Tongue (tissue), 2 donors: ENCODE data around the gene BHLHE40. TPM values are rescaled to one million over a fixed set of nuclear protein-coding genes. Genes with fewer than 3 reads are reported as not detected.
A peak's percentile ranks its signal among the peaks of the same experiment; 100 is the strongest.
"Not testable (repeated sequence)": the region's sequence is repeated elsewhere in the genome, so short reads cannot be mapped to it uniquely, and the experiment has no call there.

Source experiments
- DNase-seq: peaks from one replicate; pipeline ENCODE4 v3.0.0-alpha.2; 2015
- total RNA-seq: library from RNA; depleted of rRNA; stranded (reverse); fragments of >200 nt; gene quantifications from one replicate; pipeline ENCODE4 v1.2.3, GENCODE V29; 2014

Gene BHLHE40
- total RNA-seq, 1 donor from 2014 or later, result 77.1 TPM

- DNase-seq, result no peak
These were observed 15.3 kb upstream of the BHLHE40 start for GRCh38 chr3:4963669-4964570.

GRCh38 chr3:4966006-4966405, 13.2 kb upstream of the BHLHE40 start:
- DNase-seq, result not testable (repeated sequence)

- not testable (repeated sequence) for DNase-seq
These were observed 11.6 kb upstream of the BHLHE40 start for GRCh38 chr3:4967683-4968082.

- DNase-seq, result not testable (repeated sequence)
These were observed 7.8 kb upstream of the BHLHE40 start for GRCh38 chr3:4971437-4971836.

- no peak for DNase-seq
These were observed 7.4 kb upstream of the BHLHE40 start for GRCh38 chr3:4971838-4972237.

- DNase-seq, result no peak
These were observed 6.3 kb upstream of the BHLHE40 start for GRCh38 chr3:4972652-4973643.

- DNase-seq, result no peak
These were observed 5.1 kb upstream of the BHLHE40 start for GRCh38 chr3:4974154-4974553.

GRCh38 chr3:4976109-4976508, 3.1 kb upstream of the BHLHE40 start:
- DNase-seq, result peak; percentile 52

GRCh38 chr3:4977001-4977852, 2.0 kb upstream of the BHLHE40 start:
- peak; percentile 86 for DNase-seq

GRCh38 chr3:4977853-4978203, 1.4 kb upstream of the BHLHE40 start:
- no peak for DNase-seq

GRCh38 chr3:4978204-4978965, 852 bp upstream of the BHLHE40 start:
- DNase-seq, result peak; percentile 92

GRCh38 chr3:4978966-4979427, 240 bp upstream of the BHLHE40 start:
- DNase-seq, result peak; percentile 94

GRCh38 chr3:4980229-4981203, 1.3 kb downstream of the BHLHE40 start:
- peak; percentile 94 for DNase-seq

GRCh38 chr3:4981294-4981664, 2.0 kb downstream of the BHLHE40 start:
- DNase-seq, result no peak

GRCh38 chr3:4981665-4982494, 2.6 kb downstream of the BHLHE40 start:
- no peak for DNase-seq

GRCh38 chr3:4982773-4983738, 3.8 kb downstream of the BHLHE40 start:
- no peak for DNase-seq

- peak; percentile 73 for DNase-seq
These were observed 4.7 kb downstream of the BHLHE40 start for GRCh38 chr3:4983739-4984510.
